Ovary (tissue), 9 donors: ENCODE results near the gene ACER2. TPM values are rescaled to one million over a fixed set of nuclear protein-coding genes. Genes with fewer than 3 reads are reported as not detected.

Source experiments
- DNase-seq, 5 donors: peaks; one replicate each; pipeline ENCODE4 v3.0.0-alpha.2; 2019 to 2020
- H3K27ac ChIP-seq, 2 donors: fragments of 200-600 bp; one replicate each; pipeline versions ENCODE4 v1.5.1 to v1.8.0; 2019 to 2022
- H3K27me3 ChIP-seq: fragments of 200-600 bp; one replicate; pipeline ENCODE4 v1.8.0; 2022
- H3K36me3 ChIP-seq: fragments of 200-600 bp; sonication (generic); one replicate; pipeline ENCODE4 v1.5.1; 2019
- H3K4me1 ChIP-seq: one replicate; pipeline ENCODE4 v1.8.1; 2013; ENCODE audit warnings: mild to moderate bottlenecking, moderate library complexity; ENCODE audit not compliant: insufficient read depth
- H3K4me3 ChIP-seq: fragments of 200-600 bp; sonication (generic); one replicate; pipeline ENCODE4 v1.5.1; 2017
- H3K9me3 ChIP-seq, 2 donors: fragments of 200-600 bp in 1 of 2; sonication (generic) in 1 of 2; one replicate each; pipeline versions ENCODE4 v1.5.1 to v1.8.1; 2013 to 2019; ENCODE audit warnings: mild to moderate bottlenecking in 1 of 2, moderate library complexity in 1 of 2
- CTCF ChIP-seq, 3 donors: fragments of 450-650 bp in 2 of 3; fragments of 200-600 bp in 1 of 3; IDR thresholded peaks; one replicate each; pipeline versions ENCODE4 v1.5.1 to v1.8.0; 2016 to 2022; ENCODE audit warnings: antibody characterized with exemption in 3 of 3, mild to moderate bottlenecking in 1 of 3
- EP300 ChIP-seq: sonication (generic); formaldehyde crosslinking; IDR thresholded peaks from one replicate; pipeline ENCODE4 v1.6.1; 2017; ENCODE audit warnings: antibody characterized with exemption
- POLR2A ChIP-seq: fragments of 450-650 bp; IDR thresholded peaks from one replicate; pipeline ENCODE4 v1.6.1; 2017; ENCODE audit warnings: antibody characterized with exemption, mild to moderate bottlenecking, moderate library complexity
- WGBS, 3 donors: extraction: QIAGEN DNeasy Blood & Tissue Kit in 1 of 3; methylation state at CpG; one replicate each; pipeline versions ENCODE4 v1.1.5 to v1.1.7; 2013 to 2017; 5-methylcytosine and 5-hydroxymethylcytosine counted together
- intact Hi-C, 4 donors: fragments of 100-400 bp; cut with DNase I; formaldehyde crosslinking; loops; one replicate each; pipeline versions ENCODE4 v1.11.0 to v1.15.1; 2022 to 2023
- polyA plus RNA-seq, 2 donors: library from polyadenylated mRNA; stranded (reverse); fragments of 200-250 nt in 1 of 2; fragments of 350-450 nt in 1 of 2; fragmentation: Illumina TruSeq in 1 of 2; extraction: RNeasy Lipid Tissue Mini Kit (QIAGEN cat#74804) in 1 of 2; gene quantifications; one replicate each; pipeline ENCODE4 v1.2.3, GENCODE V29; 2013 to 2014
- total RNA-seq, 7 donors: library from RNA; depleted of rRNA in 2 of 7; stranded (reverse); fragments of >200 nt in 2 of 7; fragmentation: NEBNext Ultra II Directional in 3 of 7; extraction: Animal tissue kit (Norgen Biotek cat#: 25700) in 3 of 7; gene quantifications; one replicate each; pipeline versions ENCODE4 v1.1.0 to v1.2.4, GENCODE V29; 2016 to 2023
- donor health status: DM: no; HTN: no; CAD: no; lungs with moderate emphysema.
- donor health status: DM: no; HTN: no; CAD: no.
- donor health status: Bipolar disorder and iron deficiency.
- donor health status: DM: yes; HTN: yes; CAD: no.
- donor health status: DM: no; HTN: no; CAD: no.
- donor health status: DM: yes; HTN: yes; CAD: no.

ACER2 gene
- total and polyA plus RNA-seq, 9 donors, result 0.80 to 10.0 (median 3.0) TPM

- intact Hi-C loops, result loop anchor here in 1 of 4 donors (10.0 kb wide), 1 partner anchor 420 kb away; the partner anchor contains the start of gene RRAGA
- WGBS, 3 donors, result 12 to 23% (median 14%) methylated on average over 30 to 49 of the region's 49 CpGs
- peak; percentile 81 to 90 (median 83) for DNase-seq
- no peaks in the 10 kb centered on the region for H3K9me3 ChIP-seq
- TF ChIP-seq CTCF (IDR thresholded peaks at IDR 0.05), result peak; percentile 28 to 74 (median 65)
- no peak for TF ChIP-seq POLR2A
- no peak for TF ChIP-seq EP300
- no peaks in the 10 kb centered on the region for H3K4me1 ChIP-seq
- peak overlapping the region; percentile 60 for H3K4me3 ChIP-seq
- H3K36me3 ChIP-seq, result no peaks in the 10 kb centered on the region
- H3K27ac ChIP-seq, result no peak overlapping the region
- H3K27me3 ChIP-seq, result no peaks in the 10 kb centered on the region
These were observed 56.2 kb downstream of the ACER2 start for GRCh38 chr9:19464764-19465585.

GRCh38 chr9:19465586-19466279 lies 56.9 kb downstream of the ACER2 start:
- Histone ChIP-seq H3K4me1 (peaks cover under 1% of the 10 kb centered on the region), H3K4me3 (no peak overlapping the region), H3K36me3 (no peaks in the 10 kb centered on the region), H3K9me3 (no peaks in the 10 kb centered on the region), H3K27me3 (no peaks in the 10 kb centered on the region), H3K27ac (no peak overlapping the region)
- 83 to 86% (median 86%) methylated on average over 13 of the region's 13 CpGs for WGBS, 3 donors
- TF ChIP-seq CTCF (IDR thresholded peaks at IDR 0.05) (no peak), EP300 (no peak), POLR2A (no peak)
- intact Hi-C loops, result loop anchor here in 1 of 4 donors (10.0 kb wide), 1 partner anchor 421 kb away; the partner anchor contains the start of gene RRAGA
- DNase-seq, result no peak

- Histone ChIP-seq H3K36me3 (no peaks in the 10 kb centered on the region), H3K4me3 (no peak overlapping the region), H3K4me1 (peaks cover 4% of the 10 kb centered on the region), H3K27ac (no peak overlapping the region), H3K27me3 (no peaks in the 10 kb centered on the region), H3K9me3 (no peaks in the 10 kb centered on the region)
- TF ChIP-seq CTCF (IDR thresholded peaks at IDR 0.05), result no peak
- TF ChIP-seq POLR2A, result no peak
- TF ChIP-seq EP300, result no peak
- DNase-seq, result no peak
- WGBS, 3 donors, result 90 to 95% (median 94%) methylated on average over 2 of the region's 2 CpGs
- intact Hi-C loops, result loop anchor here in 1 of 4 donors (10.0 kb wide), 1 partner anchor 421 kb away; the partner anchor contains the start of gene RRAGA
These were observed 57.5 kb downstream of the ACER2 start for GRCh38 chr9:19466280-19466639.

GRCh38 chr9:19469271-19469670 lies 60.5 kb downstream of the ACER2 start:
- Histone ChIP-seq H3K36me3 (no peaks in the 10 kb centered on the region), H3K9me3 (no peaks in the 10 kb centered on the region), H3K4me3 (no peak overlapping the region), H3K4me1 (peaks cover 7% of the 10 kb centered on the region), H3K27ac (no peak overlapping the region), H3K27me3 (no peaks in the 10 kb centered on the region)
- DNase-seq, result no peak
- intact Hi-C loops, result loop anchor here in 1 of 4 donors (10.0 kb wide), 1 partner anchor 424 kb away; the partner anchor contains the start of gene RRAGA
- TF ChIP-seq POLR2A (no peak), EP300 (no peak), CTCF (IDR thresholded peaks at IDR 0.05) (no peak)
- WGBS, 3 donors, result 93 to 97% (median 94%) methylated on average over 3 of the region's 3 CpGs
